Measurements from ENCODE around the gene PLIN3. TPM values are rescaled to one million over a fixed set of nuclear protein-coding genes. Genes with fewer than 3 reads are reported as not detected.

Gene PLIN3
- total RNA-seq, 2 donors from 2014 or later: 80.0 to 80.9 TPM

GRCh38 chr19:4844348-4845179 is 22.9 kb downstream of the PLIN3 start:
- no peaks in the 10 kb centered on the region for H3K4me1 Mint-ChIP-seq
- H3K27ac ChIP-seq (ENCODE audit: low read depth, low read length): no peak overlapping the region

GRCh38 chr19:4843647-4843965 is 23.9 kb downstream of the PLIN3 start:
- Histone ChIP-seq H3K4me3 (ENCODE audit: low read length) (no peak overlapping the region), H3K27ac (ENCODE audit: low read depth, low read length) (no peak overlapping the region), H3K9me3 (ENCODE audit: control insufficient read depth, low read length) (no peaks in the 10 kb centered on the region), H3K9ac (ENCODE audit: extremely low read depth, low read length, poor library complexity, severe bottlenecking) (no peak overlapping the region), H3K27me3 (ENCODE audit: control insufficient read depth, insufficient read depth, low read length, poor library complexity, severe bottlenecking) (no peaks in the 10 kb centered on the region), H3K4me1 (ENCODE audit: control insufficient read depth, insufficient read depth, low read length) (no peaks in the 10 kb centered on the region), H3K36me3 (ENCODE audit: control insufficient read depth, insufficient read depth, low read length) (peaks cover 69% of the 10 kb centered on the region)
- Mint-ChIP-seq H3K27me3 (ENCODE audit: insufficient read depth) (no peaks in the 10 kb centered on the region), H3K4me1 (no peaks in the 10 kb centered on the region), H3K4me3 (no peak overlapping the region), H3K9me3 (peaks cover 1% of the 10 kb centered on the region), H3K36me3 (ENCODE audit: low read depth) (peaks cover 75% of the 10 kb centered on the region), H3K27ac (no peak overlapping the region)
- DNase-seq: no peak
- no peak for TF ChIP-seq CTCF (conservative IDR thresholded peaks at IDR 0.05)
- WGBS, 2 experiments (ENCODE audit: insufficient coverage in 1 of 2, insufficient read length in 1 of 2): 95 to 96% methylated on average over 6 of the region's 6 CpGs

More at GRCh38 chr19:4844348-4845179, 22.9 kb downstream of the PLIN3 start:
- no peak for TF ChIP-seq CTCF (conservative IDR thresholded peaks at IDR 0.05)
- H3K9ac ChIP-seq (ENCODE audit: extremely low read depth, low read length, poor library complexity, severe bottlenecking): no peak overlapping the region
- no peaks in the 10 kb centered on the region for H3K27me3 ChIP-seq (ENCODE audit: control insufficient read depth, insufficient read depth, low read length, poor library complexity, severe bottlenecking)
- H3K4me1 ChIP-seq (ENCODE audit: control insufficient read depth, insufficient read depth, low read length): no peaks in the 10 kb centered on the region
- Mint-ChIP-seq H3K27ac (no peak overlapping the region), H3K36me3 (ENCODE audit: low read depth) (peaks cover 67% of the 10 kb centered on the region), H3K4me3 (no peak overlapping the region), H3K9me3 (no peaks in the 10 kb centered on the region), H3K27me3 (ENCODE audit: insufficient read depth) (no peaks in the 10 kb centered on the region)
- peaks cover 72% of the 10 kb centered on the region for H3K36me3 ChIP-seq (ENCODE audit: control insufficient read depth, insufficient read depth, low read length)
- H3K9me3 ChIP-seq (ENCODE audit: control insufficient read depth, low read length): no peaks in the 10 kb centered on the region
- H3K4me3 ChIP-seq (ENCODE audit: low read length): no peak overlapping the region
- 92 to 95% methylated on average over 5 to 10 of the region's 10 CpGs for WGBS, 2 experiments (ENCODE audit: insufficient coverage in 1 of 2, insufficient read length in 1 of 2)
- DNase-seq: no peak

- Mint-ChIP-seq H3K9me3 (peaks cover 3% of the 10 kb centered on the region), H3K4me1 (no peaks in the 10 kb centered on the region), H3K36me3 (ENCODE audit: low read depth) (peaks cover 56% of the 10 kb centered on the region), H3K27me3 (ENCODE audit: insufficient read depth) (no peaks in the 10 kb centered on the region), H3K27ac (no peak overlapping the region), H3K4me3 (no peak overlapping the region)
- Histone ChIP-seq H3K27ac (ENCODE audit: low read depth, low read length) (no peak overlapping the region), H3K9ac (ENCODE audit: extremely low read depth, low read length, poor library complexity, severe bottlenecking) (no peak overlapping the region), H3K4me3 (ENCODE audit: low read length) (no peak overlapping the region), H3K4me1 (ENCODE audit: control insufficient read depth, insufficient read depth, low read length) (no peaks in the 10 kb centered on the region), H3K27me3 (ENCODE audit: control insufficient read depth, insufficient read depth, low read length, poor library complexity, severe bottlenecking) (no peaks in the 10 kb centered on the region), H3K9me3 (ENCODE audit: control insufficient read depth, low read length) (no peaks in the 10 kb centered on the region), H3K36me3 (ENCODE audit: control insufficient read depth, insufficient read depth, low read length) (peaks cover 50% of the 10 kb centered on the region)
- DNase-seq: no peak
- 96% methylated on average over 12 to 17 of the region's 17 CpGs for WGBS, 2 experiments (ENCODE audit: insufficient coverage in 1 of 2, insufficient read length in 1 of 2)
- no peak for TF ChIP-seq CTCF (conservative IDR thresholded peaks at IDR 0.05)
These were observed 28.3 kb downstream of the PLIN3 start for GRCh38 chr19:4839192-4839591.
